BE2C (cell line): ENCODE data around the gene MMD.

Experiments
- DNase-seq: peaks from one replicate; pipeline ENCODE4 v3.0.0-alpha.2; 2020
- H3K27me3 ChIP-seq: fragments of 250-450 bp; sonication (Bioruptor Pico); 2 replicates; pipeline ENCODE4 v1.5.1; 2020; ENCODE audit warnings: mild to moderate bottlenecking
- H3K36me3 ChIP-seq: fragments of 250-450 bp; sonication (Bioruptor Pico); 2 replicates; pipeline ENCODE4 v1.5.1; 2020; ENCODE audit warnings: mild to moderate bottlenecking
- H3K4me1 ChIP-seq: fragments of 250-450 bp; sonication (Bioruptor Pico); 2 replicates; pipeline ENCODE4 v1.5.1; 2020
- H3K4me3 ChIP-seq: 2 replicates; pipeline ENCODE4 v1.5.1; 2011; ENCODE audit warnings: low read depth, low read length
- H3K9me3 ChIP-seq: fragments of 250-450 bp; sonication (Bioruptor Pico); 2 replicates; pipeline ENCODE4 v1.5.1; 2020
- TF ChIP-seq, protein P1 (sequence below): IDR thresholded peaks from 2 replicates; pipeline ENCODE4 v1.5.1; 2012; ENCODE audit warnings: mild to moderate bottlenecking, low read depth, low read length

The MMD gene

DNA sequence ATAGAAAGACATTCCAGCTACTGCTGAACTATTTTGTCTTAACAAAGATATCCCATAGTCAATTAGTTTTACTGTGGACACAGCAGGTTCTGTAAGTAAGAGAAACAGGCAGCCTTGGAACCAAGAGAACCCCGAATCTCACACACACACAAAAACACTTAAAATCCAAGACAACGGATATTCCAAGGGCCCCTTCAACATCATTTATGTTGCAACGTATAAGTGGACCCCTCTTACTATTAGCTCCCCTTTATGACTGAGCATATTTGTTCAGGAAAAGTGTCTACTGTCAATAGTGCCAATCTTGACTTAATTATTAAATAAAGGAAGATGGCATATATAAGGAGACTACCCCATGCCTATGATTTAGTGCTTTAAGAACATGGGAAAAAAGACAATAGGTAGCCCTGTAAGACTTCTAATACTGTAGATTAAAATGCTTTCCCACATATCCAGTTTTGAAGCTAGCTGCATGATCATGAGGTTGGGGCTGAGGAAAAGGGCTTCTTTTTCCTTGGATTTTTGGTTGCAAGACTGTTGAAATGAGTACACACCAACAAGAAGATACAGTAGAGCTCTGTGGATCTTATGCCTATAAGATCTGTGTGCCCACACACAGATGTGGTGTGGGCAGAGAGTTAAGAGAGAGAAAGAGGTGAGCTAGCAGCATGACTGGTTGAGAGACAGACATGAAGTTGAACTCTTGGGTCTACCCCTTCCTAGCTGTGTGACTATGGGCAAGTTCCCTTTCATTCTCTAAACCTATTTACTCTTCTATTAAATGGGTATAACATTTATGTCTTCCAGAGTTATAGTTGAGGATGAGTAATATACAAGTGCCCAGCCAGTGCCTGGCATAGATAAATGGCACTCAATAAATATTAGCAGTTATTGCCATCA lies 3.0 kb downstream of the MMD start:
- Histone ChIP-seq H3K4me1 (peaks cover 5% of the 10 kb centered on the region; the same call in 1 of the 2 replicates), H3K36me3 (peaks cover 3% of the 10 kb centered on the region; the same call in 1 of the 2 replicates), H3K27me3 (no peaks in the 10 kb centered on the region), H3K4me3 (no peak overlapping the region), H3K9me3 (no peaks in the 10 kb centered on the region)
- DNase-seq: no peak
- TF ChIP-seq, protein P1, sequence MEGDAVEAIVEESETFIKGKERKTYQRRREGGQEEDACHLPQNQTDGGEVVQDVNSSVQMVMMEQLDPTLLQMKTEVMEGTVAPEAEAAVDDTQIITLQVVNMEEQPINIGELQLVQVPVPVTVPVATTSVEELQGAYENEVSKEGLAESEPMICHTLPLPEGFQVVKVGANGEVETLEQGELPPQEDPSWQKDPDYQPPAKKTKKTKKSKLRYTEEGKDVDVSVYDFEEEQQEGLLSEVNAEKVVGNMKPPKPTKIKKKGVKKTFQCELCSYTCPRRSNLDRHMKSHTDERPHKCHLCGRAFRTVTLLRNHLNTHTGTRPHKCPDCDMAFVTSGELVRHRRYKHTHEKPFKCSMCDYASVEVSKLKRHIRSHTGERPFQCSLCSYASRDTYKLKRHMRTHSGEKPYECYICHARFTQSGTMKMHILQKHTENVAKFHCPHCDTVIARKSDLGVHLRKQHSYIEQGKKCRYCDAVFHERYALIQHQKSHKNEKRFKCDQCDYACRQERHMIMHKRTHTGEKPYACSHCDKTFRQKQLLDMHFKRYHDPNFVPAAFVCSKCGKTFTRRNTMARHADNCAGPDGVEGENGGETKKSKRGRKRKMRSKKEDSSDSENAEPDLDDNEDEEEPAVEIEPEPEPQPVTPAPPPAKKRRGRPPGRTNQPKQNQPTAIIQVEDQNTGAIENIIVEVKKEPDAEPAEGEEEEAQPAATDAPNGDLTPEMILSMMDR: no peak

DNA sequence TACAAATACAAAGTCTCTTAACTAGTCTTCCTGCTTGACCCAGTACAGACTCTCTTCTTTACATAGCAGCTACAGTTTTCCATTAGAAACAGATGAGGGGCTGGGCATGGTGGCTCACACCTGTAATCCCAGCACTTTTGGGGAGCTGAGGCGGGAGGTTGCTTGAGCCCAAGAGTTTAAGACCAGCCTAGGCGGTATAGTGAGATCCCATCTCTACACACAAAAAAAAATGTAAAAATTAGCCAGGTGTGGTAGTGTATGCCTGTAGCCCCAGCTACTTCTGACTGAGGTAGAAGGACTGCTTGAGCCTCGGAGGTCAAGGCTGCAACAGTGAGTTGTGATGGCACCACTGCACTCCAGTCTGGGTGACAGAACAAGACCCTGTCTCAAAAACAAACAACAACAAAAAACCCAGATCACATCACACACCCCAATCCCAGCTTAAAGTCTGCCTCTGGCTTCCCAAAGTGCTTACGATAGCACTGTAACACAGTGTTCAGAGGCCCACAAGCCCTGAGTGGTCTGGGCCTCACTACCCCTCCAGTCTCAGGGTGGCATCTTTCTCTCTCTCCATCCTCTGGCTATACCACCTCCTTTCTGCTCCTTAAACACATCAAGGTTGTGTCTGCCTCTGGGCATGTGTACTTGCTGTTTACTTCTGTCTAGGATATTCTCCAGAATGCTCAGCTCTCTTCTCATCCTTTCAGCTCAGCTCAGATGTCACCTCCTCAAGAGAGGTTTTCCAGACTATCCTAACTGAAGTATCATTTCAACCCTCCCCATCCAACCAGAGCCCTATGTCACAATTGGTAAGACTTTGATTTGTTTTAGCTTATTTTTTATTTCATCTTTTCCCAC lies 4.0 kb downstream of the MMD start:
- Histone ChIP-seq H3K4me1 (no peaks in the 10 kb centered on the region; the same call in 1 of the 2 replicates), H3K27me3 (no peaks in the 10 kb centered on the region), H3K9me3 (no peaks in the 10 kb centered on the region), H3K36me3 (peaks cover 9% of the 10 kb centered on the region), H3K4me3 (no peak overlapping the region)
- no peak for DNase-seq
- TF ChIP-seq, protein P1: no peak

DNA sequence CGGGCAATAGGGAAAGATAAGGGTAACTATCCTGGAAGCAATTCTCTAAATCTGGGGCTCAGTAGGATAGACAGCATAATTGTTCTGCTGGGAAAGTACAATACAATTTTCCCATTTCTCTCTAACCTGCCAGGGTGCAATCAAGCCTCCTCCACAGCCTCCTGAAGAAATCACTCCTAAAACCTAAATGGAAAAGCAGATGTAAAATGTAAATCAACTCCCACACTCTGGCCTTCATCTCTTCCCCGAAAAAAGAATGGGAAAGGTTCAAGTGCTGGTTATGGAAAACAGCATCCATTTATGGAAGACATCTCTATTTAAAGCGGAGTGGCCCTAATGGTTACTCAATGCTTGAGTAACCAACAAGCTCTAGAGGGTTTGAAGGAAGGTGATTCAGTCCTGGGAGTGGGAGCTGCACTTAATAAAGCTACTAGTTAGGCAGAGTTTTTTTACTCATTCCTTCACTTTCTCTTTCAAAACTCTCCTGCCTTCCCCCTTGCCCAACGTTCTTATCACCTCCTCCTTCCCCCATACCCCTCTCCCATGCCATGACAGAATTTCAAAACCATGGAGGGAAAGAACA lies 5.1 kb downstream of the MMD start:
- TF ChIP-seq, protein P1: no peak
- Histone ChIP-seq H3K27me3 (no peaks in the 10 kb centered on the region), H3K36me3 (peaks cover 9% of the 10 kb centered on the region), H3K4me3 (no peak overlapping the region), H3K4me1 (no peaks in the 10 kb centered on the region; the same call in 1 of the 2 replicates), H3K9me3 (no peaks in the 10 kb centered on the region)
- no peak for DNase-seq

DNA sequence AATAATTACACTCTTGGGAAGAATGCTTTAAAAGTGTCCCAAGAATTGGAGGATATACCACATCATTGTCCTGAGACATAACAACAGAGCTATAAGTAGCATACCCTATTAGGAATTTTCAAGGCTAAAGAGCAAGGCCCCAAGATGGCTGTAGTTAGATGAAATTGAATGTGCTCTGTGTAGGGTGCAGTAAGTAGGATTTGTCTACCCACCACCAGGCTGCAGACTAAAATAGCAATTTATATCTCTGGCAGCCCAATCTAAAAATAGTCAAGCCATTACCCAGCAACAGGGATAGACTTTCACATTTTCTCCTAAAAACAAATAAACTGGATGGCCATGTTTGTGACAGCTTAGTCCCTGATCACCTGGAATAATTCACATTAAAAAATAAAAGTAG lies 5.6 kb downstream of the MMD start:
- TF ChIP-seq, protein P1: no peak
- Histone ChIP-seq H3K4me1 (peaks cover 3% of the 10 kb centered on the region), H3K36me3 (peaks cover 12% of the 10 kb centered on the region)

DNA sequence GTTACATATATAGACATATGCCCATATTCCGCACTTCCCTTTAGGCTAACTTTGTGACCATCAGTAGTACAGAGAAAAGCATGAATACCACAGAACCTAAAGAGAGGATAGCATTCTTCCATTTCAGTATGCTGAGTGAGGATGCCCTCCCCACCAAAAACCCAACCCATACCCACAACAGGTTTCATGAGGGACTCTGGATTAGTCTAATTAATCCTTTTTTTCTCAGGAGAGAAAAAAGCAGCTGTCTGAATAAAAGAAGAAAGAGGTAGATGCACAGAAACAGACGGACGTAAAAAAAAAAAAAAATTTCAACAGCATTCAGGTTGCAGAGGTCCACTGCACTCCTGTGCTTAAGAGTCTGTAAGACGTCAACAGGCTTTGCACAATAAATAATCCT lies 6.7 kb downstream of the MMD start:
- H3K9me3 ChIP-seq: no peaks in the 10 kb centered on the region
- no peak for DNase-seq
- H3K4me1 ChIP-seq: peaks cover 9% of the 10 kb centered on the region
- no peaks in the 10 kb centered on the region for H3K27me3 ChIP-seq
- peaks cover 18% of the 10 kb centered on the region for H3K36me3 ChIP-seq
- H3K4me3 ChIP-seq: no peak overlapping the region
- TF ChIP-seq, protein P1: no peak

More for the DNA sequence above, 5.6 kb downstream of the MMD start:
- no peak overlapping the region for H3K4me3 ChIP-seq
- no peak for DNase-seq
- H3K27me3 ChIP-seq: no peaks in the 10 kb centered on the region
- H3K9me3 ChIP-seq: no peaks in the 10 kb centered on the region
